ENCODE results near the gene C19orf12.

GRCh38 chr19:29724102-29724641 is 9.1 kb upstream of the C19orf12 start:
- TF ChIP-seq CTCF (IDR thresholded peaks at IDR 0.05; ENCODE audit: insufficient read depth, low read length, poor library complexity, severe bottlenecking) (no peak), EZH2phosphoT487 (conservative IDR thresholded peaks at IDR 0.05; ENCODE audit: low read length) (no peak)
